LNCAP (cell line): ENCODE measurements around the gene TCF19.

ENCODE experiments used
- CTCF ChIP-seq: fragments of 450-650 bp; IDR thresholded peaks from 2 replicates; pipeline ENCODE4 v1.5.1; 2017; ENCODE audit warnings: mild to moderate bottlenecking

TCF19 gene

DNA sequence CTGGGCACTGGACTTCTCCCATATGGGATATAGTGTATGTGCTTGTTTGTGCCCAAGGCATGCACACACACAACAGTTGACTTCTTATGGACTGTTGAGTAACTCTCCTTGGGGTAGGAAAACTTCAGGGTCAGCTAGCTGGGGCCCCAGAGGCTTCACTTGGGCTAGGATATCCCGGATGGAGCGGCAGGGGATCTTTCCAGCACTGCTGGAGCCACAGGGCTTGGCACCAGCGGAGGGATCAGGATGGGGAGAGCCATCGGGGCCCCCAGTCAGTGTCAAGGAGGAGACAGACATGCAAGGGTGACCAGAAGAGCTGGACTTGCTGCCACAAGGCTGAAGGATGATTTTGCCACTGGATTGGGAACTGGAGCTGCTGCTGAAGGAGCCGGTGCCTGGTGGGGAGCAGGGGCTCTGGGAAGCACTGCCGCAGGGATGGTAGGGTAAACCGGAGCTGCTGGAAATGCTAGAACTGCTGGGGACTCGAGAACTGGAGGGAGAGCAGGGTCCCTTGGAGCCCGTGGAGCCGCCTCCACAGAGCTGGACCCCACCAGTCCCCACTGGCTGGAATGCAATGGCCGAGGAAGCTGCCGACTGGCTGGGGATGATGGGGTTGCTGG is 42.3 kb upstream of the TCF19 start:
- TF ChIP-seq CTCF: no peak

GRCh38 chr6:31116661-31117385 is 41.6 kb upstream of the TCF19 start:
- no peak for TF ChIP-seq CTCF

DNA sequence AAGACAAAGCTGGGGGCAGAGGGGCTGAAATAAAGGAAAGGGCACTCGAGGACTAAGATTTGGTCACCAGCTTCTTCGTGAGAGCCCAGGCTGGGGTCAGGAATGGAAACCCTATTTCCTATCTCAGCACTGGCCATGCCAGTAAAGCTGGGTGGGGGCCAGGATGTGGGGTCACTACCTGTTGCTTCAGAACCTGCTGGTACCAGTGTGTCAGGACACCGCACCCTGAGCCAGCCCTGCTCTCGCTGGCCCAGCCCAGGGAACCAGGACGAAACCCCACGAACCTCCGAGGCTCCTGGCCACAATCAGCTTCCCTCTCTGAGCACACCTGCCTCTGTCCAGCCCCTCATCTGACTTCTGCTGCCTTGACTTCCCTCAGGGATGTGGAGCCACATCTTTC is 40.2 kb upstream of the TCF19 start:
- no peak for TF ChIP-seq CTCF

GRCh38 chr6:31120151-31120915 is 38.1 kb upstream of the TCF19 start, which contains the start of gene CDSN:
CDSN (minus strand) TSS chr6:31120446; CDS start chr6:31120419, 27 bp downstream.
- TF ChIP-seq CTCF: no peak

- TF ChIP-seq CTCF: no peak
Observed at GRCh38 chr6:31121131-31121790, 37.1 kb upstream of the TCF19 start.

DNA sequence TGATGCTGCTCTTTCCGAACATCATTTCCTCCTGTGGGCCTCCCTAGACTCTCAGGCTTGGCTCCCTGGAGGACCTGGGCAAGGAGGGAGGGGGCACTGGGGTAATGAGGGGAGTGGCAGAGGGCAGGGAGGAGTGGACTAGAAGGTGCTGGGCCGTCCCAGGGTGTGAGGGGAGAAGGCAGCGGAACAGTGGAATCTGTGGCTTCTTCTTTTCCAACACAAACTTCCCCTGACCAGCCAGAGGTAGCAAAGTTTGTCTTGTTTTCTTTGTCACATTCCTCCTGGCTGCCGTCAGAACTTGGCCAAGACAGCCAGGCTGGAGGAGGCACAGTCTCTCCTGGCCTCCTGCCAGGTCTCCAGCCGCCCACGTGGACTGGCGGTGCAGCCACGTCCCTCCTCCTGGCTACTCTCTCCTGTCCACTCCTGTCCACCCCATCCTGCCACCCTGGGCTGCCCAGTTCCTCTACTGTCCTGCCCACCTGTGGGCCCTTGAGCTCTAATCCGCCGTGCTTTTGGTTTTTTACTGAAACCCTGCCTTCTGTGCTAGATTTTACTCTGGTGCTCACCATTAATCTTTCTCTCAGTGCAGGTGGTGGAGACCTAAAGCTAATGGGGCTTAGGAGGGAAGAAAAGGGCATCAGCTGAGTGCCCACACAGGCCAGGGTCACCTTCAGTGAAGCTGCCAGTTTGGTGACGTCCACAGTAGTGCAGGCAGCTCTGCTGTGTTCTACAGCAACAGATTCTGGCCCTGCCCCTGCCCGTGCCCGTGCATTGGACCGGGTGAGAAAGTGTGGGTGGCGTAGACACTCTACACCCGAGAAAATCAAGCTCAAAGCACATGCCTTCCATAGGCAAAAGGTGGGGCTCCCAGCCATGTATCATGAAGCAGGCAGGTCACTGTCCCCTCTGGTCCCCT is 35.3 kb upstream of the TCF19 start:
- no peak for TF ChIP-seq CTCF
